Cardiac fibroblast (primary cell): ENCODE measurements around the gene OVOL1.

ENCODE experiments used
- DNase-seq, 2 donors: peaks; one replicate each; pipeline versions ENCODE4 v3.0.0 to v3.0.0-alpha.2; 2010; ENCODE audit warnings: low read depth in 2 of 2
- H3K4me3 ChIP-seq, 2 donors: replicated peaks in 1 of 2; 1 replicate in 1 of 2; 2 replicates in 1 of 2; pipeline ENCODE4 v1.5.1; 2011; ENCODE audit warnings: low read depth in 2 of 2, low read length in 2 of 2, mild to moderate bottlenecking in 2 of 2, moderate library complexity in 1 of 2
- CTCF ChIP-seq: IDR thresholded peaks from one replicate; pipeline ENCODE4 v1.5.1; 2011; ENCODE audit warnings: low read depth, mild to moderate bottlenecking, low read length, inconsistent platforms

OVOL1 gene

GRCh38 chr11:65787649-65788622 lies 1.1 kb downstream of the OVOL1 start:
- TF ChIP-seq CTCF: no peak
- no peak for DNase-seq
- H3K4me3 ChIP-seq: no peak overlapping the region

- no peak for DNase-seq
- no peak overlapping the region for H3K4me3 ChIP-seq
- no peak for TF ChIP-seq CTCF
Measured at GRCh38 chr11:65788821-65789220, 2.0 kb downstream of the OVOL1 start.

GRCh38 chr11:65789230-65790103 lies 2.6 kb downstream of the OVOL1 start:
- H3K4me3 ChIP-seq: no peak overlapping the region
- no peak for DNase-seq
- no peak for TF ChIP-seq CTCF

- DNase-seq: no peak
- no peak for TF ChIP-seq CTCF
- no peak overlapping the region for H3K4me3 ChIP-seq
Measured at GRCh38 chr11:65790104-65790901, 3.4 kb downstream of the OVOL1 start.

- no peak for TF ChIP-seq CTCF
Measured at GRCh38 chr11:65790902-65791650, 4.2 kb downstream of the OVOL1 start.

More at GRCh38 chr11:65790902-65791650, 4.2 kb downstream of the OVOL1 start:
- no peak for DNase-seq
- H3K4me3 ChIP-seq: no peak overlapping the region
